ENCODE results near the gene MAST4. TPM values are rescaled to one million over a fixed set of nuclear protein-coding genes. Genes with fewer than 3 reads are reported as not detected.

The MAST4 gene
- total RNA-seq, 1 donor, result 12.7 TPM

DNA sequence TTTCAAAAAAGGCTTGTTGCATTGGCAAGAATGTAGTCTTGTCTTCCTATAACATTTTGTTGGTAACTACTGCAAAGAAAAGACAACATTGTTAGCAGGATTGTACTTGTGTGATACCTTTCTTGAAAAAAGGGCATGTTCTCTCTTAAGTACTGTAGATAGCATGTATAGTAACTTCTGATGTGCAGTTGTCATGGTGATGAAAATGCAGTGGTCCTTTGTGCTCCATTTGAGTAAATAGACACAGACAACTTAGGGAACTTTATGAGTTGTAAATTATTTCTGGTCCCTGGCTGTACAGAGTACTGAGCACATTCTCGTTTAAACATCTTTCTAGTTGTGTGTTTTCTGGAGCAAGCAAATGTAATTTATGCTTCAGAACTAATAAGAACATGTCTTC lies 497.1 kb downstream of the MAST4 start:
- TF ChIP-seq, protein P1, sequence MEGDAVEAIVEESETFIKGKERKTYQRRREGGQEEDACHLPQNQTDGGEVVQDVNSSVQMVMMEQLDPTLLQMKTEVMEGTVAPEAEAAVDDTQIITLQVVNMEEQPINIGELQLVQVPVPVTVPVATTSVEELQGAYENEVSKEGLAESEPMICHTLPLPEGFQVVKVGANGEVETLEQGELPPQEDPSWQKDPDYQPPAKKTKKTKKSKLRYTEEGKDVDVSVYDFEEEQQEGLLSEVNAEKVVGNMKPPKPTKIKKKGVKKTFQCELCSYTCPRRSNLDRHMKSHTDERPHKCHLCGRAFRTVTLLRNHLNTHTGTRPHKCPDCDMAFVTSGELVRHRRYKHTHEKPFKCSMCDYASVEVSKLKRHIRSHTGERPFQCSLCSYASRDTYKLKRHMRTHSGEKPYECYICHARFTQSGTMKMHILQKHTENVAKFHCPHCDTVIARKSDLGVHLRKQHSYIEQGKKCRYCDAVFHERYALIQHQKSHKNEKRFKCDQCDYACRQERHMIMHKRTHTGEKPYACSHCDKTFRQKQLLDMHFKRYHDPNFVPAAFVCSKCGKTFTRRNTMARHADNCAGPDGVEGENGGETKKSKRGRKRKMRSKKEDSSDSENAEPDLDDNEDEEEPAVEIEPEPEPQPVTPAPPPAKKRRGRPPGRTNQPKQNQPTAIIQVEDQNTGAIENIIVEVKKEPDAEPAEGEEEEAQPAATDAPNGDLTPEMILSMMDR (IDR thresholded peaks at IDR 0.05; ENCODE audit: extremely low read depth, low read depth, low read length), result no peak
- H3K9me3 ChIP-seq (ENCODE audit: low read depth, low read length), result no peaks in the 10 kb centered on the region
- no peak overlapping the region for H3K4me2 ChIP-seq (ENCODE audit: insufficient read depth, low read length)
- H2AFZ ChIP-seq (ENCODE audit: low read length), result no peak overlapping the region
- no peaks in the 10 kb centered on the region for H3K36me3 ChIP-seq (ENCODE audit: insufficient read depth, low read length)
- no peaks in the 10 kb centered on the region for H4K20me1 ChIP-seq (ENCODE audit: insufficient read depth, low read length)
- no peaks in the 10 kb centered on the region for H3K27me3 ChIP-seq (ENCODE audit: insufficient read depth, low read length)
- no peak for DNase-seq (ENCODE audit: insufficient read length, low spot score, missing footprints)
- peaks cover 32% of the 10 kb centered on the region for H3K4me1 ChIP-seq (ENCODE audit: insufficient read depth, low read length)
- H3K79me2 ChIP-seq (ENCODE audit: insufficient read depth, low read length), result no peaks in the 10 kb centered on the region
- H3K4me3 ChIP-seq (ENCODE audit: insufficient read depth, low read length), result no peak overlapping the region
- no peak overlapping the region for H3K27ac ChIP-seq (ENCODE audit: low read depth, low read length)

DNA sequence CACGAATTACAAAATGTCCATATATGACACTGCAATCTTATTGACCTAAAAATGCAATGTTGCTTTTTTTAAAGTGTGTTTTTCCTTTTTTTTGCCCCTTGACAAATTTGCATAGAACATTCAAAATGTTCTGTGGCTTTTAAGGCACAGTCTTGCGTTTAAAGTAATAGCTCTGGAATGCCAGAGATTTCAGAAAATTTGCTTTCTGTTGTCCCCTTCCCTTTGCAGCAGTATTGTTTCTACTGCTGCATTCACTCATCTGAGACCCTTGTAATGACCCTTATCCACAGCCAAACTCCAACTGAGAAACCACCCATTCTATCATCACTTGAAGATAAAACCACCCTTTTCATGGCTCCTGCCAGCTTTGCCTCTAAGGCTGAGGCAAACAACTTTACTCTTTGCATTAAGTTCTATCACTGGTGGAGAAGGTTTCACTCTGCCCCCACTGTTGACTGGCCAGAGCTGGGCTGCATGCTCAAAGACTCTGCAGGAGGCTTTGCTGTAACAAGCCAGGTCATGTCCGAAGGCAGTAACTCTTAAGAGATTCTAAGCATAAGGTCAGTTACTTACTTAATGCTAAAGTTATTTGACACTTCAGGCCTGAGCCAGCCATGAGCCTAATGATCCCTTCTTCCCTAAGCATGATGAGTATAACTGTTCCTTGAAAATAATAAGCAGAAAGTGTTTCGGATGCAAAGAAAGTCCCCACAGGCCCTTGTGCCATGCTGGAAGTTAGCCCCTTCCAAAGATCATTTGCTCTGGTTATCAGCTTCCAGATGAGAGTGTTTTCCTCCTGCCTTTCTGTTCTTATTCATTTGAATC lies 498.5 kb downstream of the MAST4 start:
- TF ChIP-seq, protein P1 (IDR thresholded peaks at IDR 0.05; ENCODE audit: extremely low read depth, low read depth, low read length), result no peak
- Histone ChIP-seq H3K4me3 (ENCODE audit: insufficient read depth, low read length) (peak overlapping the region; percentile 3), H2AFZ (ENCODE audit: low read length) (peak overlapping the region; percentile 66), H3K9me3 (ENCODE audit: low read depth, low read length) (no peaks in the 10 kb centered on the region), H3K79me2 (ENCODE audit: insufficient read depth, low read length) (no peaks in the 10 kb centered on the region), H3K4me1 (ENCODE audit: insufficient read depth, low read length) (peaks cover 25% of the 10 kb centered on the region), H3K4me2 (ENCODE audit: insufficient read depth, low read length) (peak overlapping the region; percentile 49), H4K20me1 (ENCODE audit: insufficient read depth, low read length) (no peaks in the 10 kb centered on the region), H3K27ac (ENCODE audit: low read depth, low read length) (peak overlapping the region; percentile 67), H3K36me3 (ENCODE audit: insufficient read depth, low read length) (no peaks in the 10 kb centered on the region), H3K27me3 (ENCODE audit: insufficient read depth, low read length) (no peaks in the 10 kb centered on the region)
- DNase-seq (ENCODE audit: insufficient read length, low spot score, missing footprints), result no peak

DNA sequence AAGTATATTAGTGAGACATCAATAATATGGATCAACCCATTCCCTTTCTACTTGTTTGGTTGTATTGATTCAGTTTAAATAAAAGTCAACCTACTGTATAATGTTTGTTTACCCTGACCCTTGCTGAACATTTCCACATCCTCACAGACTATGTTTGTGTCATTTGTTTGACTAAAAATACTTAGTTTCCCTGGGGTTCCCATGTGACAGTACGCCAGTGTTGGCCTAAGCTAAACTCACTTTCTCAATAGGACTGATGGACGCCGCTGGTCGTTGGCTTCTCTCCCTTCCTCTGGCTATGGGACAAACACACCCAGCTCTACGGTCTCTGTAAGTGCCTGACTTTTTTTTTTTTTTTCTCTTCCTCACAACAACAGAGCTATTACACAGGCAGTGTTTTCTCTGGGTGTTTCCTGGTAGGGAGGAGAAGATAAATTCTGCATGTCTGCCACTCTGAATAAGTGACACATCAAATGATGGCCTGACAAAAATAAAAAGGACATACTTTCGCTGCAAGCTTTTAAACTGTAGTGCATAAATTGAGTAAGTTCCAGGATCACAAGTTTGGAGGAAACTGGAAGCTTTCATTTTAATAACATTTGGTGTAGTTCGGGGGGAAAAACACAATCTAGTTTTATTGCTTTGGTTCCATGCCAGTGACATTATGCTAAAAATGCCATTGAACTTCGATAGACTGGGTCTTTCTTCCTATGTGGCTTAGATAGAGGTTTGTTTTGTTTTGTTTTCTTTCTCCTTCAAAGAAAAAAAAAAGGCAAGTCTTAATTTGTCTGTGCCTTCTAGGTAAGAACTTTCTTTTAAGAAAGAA lies 499.4 kb downstream of the MAST4 start:
- no peak for DNase-seq (ENCODE audit: insufficient read length, low spot score, missing footprints)
- peak overlapping the region; percentile 66 for H2AFZ ChIP-seq (ENCODE audit: low read length)
- TF ChIP-seq, protein P1 (IDR thresholded peaks at IDR 0.05; ENCODE audit: extremely low read depth, low read depth, low read length), result no peak
- peak overlapping the region; percentile 4 for H3K4me3 ChIP-seq (ENCODE audit: insufficient read depth, low read length)
- H3K27me3 ChIP-seq (ENCODE audit: insufficient read depth, low read length), result no peaks in the 10 kb centered on the region
- H3K27ac ChIP-seq (ENCODE audit: low read depth, low read length), result peak overlapping the region; percentile 67
- H3K9me3 ChIP-seq (ENCODE audit: low read depth, low read length), result no peaks in the 10 kb centered on the region
- H3K79me2 ChIP-seq (ENCODE audit: insufficient read depth, low read length), result no peaks in the 10 kb centered on the region
- H3K4me1 ChIP-seq (ENCODE audit: insufficient read depth, low read length), result peaks cover 24% of the 10 kb centered on the region
- H3K4me2 ChIP-seq (ENCODE audit: insufficient read depth, low read length), result peak overlapping the region; percentile 49
- H4K20me1 ChIP-seq (ENCODE audit: insufficient read depth, low read length), result no peaks in the 10 kb centered on the region
- H3K36me3 ChIP-seq (ENCODE audit: insufficient read depth, low read length), result no peaks in the 10 kb centered on the region

DNA sequence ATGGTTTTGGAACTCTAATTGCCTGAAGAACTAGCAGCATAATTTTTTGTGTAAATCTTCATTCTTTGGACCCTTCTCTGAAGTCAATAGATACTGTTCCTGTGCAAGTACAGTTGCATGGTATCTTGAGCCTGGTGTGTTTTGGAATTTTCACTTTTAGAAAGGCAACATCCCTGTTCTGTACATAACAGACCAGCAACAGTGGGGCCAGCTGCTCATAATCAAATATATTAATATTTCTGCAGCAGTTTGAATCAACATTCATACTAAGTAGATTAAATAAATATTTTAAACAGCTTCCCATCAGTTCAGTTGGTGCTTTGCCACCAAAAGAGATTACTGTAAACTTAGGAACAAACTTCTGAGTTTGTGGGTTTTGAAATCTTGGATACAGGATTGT lies 502.5 kb downstream of the MAST4 start:
- Histone ChIP-seq H3K4me1 (ENCODE audit: insufficient read depth, low read length) (peaks cover 24% of the 10 kb centered on the region), H2AFZ (ENCODE audit: low read length) (no peak overlapping the region), H3K36me3 (ENCODE audit: insufficient read depth, low read length) (no peaks in the 10 kb centered on the region), H3K79me2 (ENCODE audit: insufficient read depth, low read length) (no peaks in the 10 kb centered on the region), H3K9me3 (ENCODE audit: low read depth, low read length) (no peaks in the 10 kb centered on the region), H3K27me3 (ENCODE audit: insufficient read depth, low read length) (no peaks in the 10 kb centered on the region), H3K4me3 (ENCODE audit: insufficient read depth, low read length) (no peak overlapping the region), H3K27ac (ENCODE audit: low read depth, low read length) (no peak overlapping the region), H4K20me1 (ENCODE audit: insufficient read depth, low read length) (no peaks in the 10 kb centered on the region), H3K4me2 (ENCODE audit: insufficient read depth, low read length) (no peak overlapping the region)
- TF ChIP-seq, protein P1 (IDR thresholded peaks at IDR 0.05; ENCODE audit: extremely low read depth, low read depth, low read length), result no peak
- no peak for DNase-seq (ENCODE audit: insufficient read length, low spot score, missing footprints)
